ENCODE data around the gene HSD3B1.
"Not testable (repeated sequence)": the region's sequence is repeated elsewhere in the genome, so short reads cannot be mapped to it uniquely, and the experiment has no call there.

HSD3B1 gene

GRCh38 chr1:119556423-119556822 lies 49.4 kb downstream of the HSD3B1 start:
- H3K27ac ChIP-seq = no peak overlapping the region
- ChIA-PET CTCF (no interaction called here), POLR2A (ENCODE audit: low non-redundant PET) (no interaction called here)
- TF ChIP-seq CTCF (conservative IDR thresholded peaks at IDR 0.05; ENCODE audit: low read depth) = no peak
- DNase-seq (ENCODE audit: low spot score) = no peak

GRCh38 chr1:119560402-119560801 lies 53.4 kb downstream of the HSD3B1 start:
- POLR2A ChIA-PET (ENCODE audit: low non-redundant PET) = not testable (repeated sequence)

GRCh38 chr1:119564548-119564947 lies 57.5 kb downstream of the HSD3B1 start:
- no peak for TF ChIP-seq CTCF (conservative IDR thresholded peaks at IDR 0.05; ENCODE audit: low read depth)
- POLR2A ChIA-PET (ENCODE audit: low non-redundant PET) = no interaction called here
- no peak for DNase-seq (ENCODE audit: low spot score)
- H3K27ac ChIP-seq = no peak overlapping the region
- CTCF ChIA-PET = no interaction called here

More at GRCh38 chr1:119560402-119560801, 53.4 kb downstream of the HSD3B1 start:
- CTCF ChIA-PET; DNase-seq (ENCODE audit: low spot score); H3K27ac ChIP-seq: not testable (repeated sequence)

Data from RWPE1 (cell line).